H1 (cell line): ENCODE results near the gene OGDH. TPM values are rescaled to one million over a fixed set of nuclear protein-coding genes. Genes with fewer than 3 reads are reported as not detected.
A peak's percentile ranks its signal among the peaks of the same experiment; 100 is the strongest.

ENCODE experiments used
- CTCF ChIA-PET: fragments of 300-600 bp; sonication (Branson Sonifier 250); formaldehyde crosslinking; loops from one replicate; lab custom pipeline; 2021; ENCODE audit not compliant: partially characterized antibody; lab: Charles Lee
- POLR2A ChIA-PET: fragments of 300-600 bp; sonication (Branson Sonifier 250); formaldehyde crosslinking; loops from one replicate; lab custom pipeline; 2021; ENCODE audit warnings: inconsistent platforms; ENCODE audit not compliant: partially characterized antibody; lab: Charles Lee
- DNase-seq, 2 experiments: peaks; one replicate each; pipeline versions ENCODE4 v3.0.0 to v3.0.0-alpha.2; 2010 to 2022; ENCODE audit warnings: low spot score in 2 of 2, low read depth in 1 of 2, mixed read lengths in 1 of 2
- FAIRE-seq: peaks from 2 replicates; lab custom pipeline; 2011; peaks lifted over from hg19 to GRCh38; lab: Jason Lieb, UNC
- H2AFZ ChIP-seq: 2 replicates; pipeline ENCODE4 v1.8.1; 2012; ENCODE audit warnings: low read length, inconsistent platforms
- H2AK5ac ChIP-seq: 2 replicates; pipeline ENCODE4 v1.6.1; 2013; ENCODE audit warnings: low read depth, low read length
- H2BK120ac ChIP-seq: replicated peaks from 2 replicates; pipeline ENCODE3; 2013; ENCODE audit warnings: low read depth, low read length, inconsistent platforms
- H2BK12ac ChIP-seq: 2 replicates; pipeline ENCODE4 v1.6.1; 2013; ENCODE audit warnings: low read depth, low read length
- H2BK15ac ChIP-seq: 2 replicates; pipeline ENCODE4 v1.6.1; 2013; ENCODE audit warnings: low read length
- H2BK20ac ChIP-seq: 2 replicates; pipeline ENCODE4 v1.6.1; 2013; ENCODE audit warnings: low read length
- H2BK5ac ChIP-seq: 2 replicates; pipeline ENCODE4 v1.6.1; 2013; ENCODE audit warnings: low read depth, low read length
- H3K14ac ChIP-seq: 2 replicates; pipeline ENCODE4 v1.6.1; 2013; ENCODE audit warnings: inconsistent platforms; ENCODE audit not compliant: insufficient read length
- H3K18ac ChIP-seq: 2 replicates; pipeline ENCODE4 v1.6.1; 2013; ENCODE audit warnings: low read length; ENCODE audit errors: extremely low read depth
- H3K23ac ChIP-seq: 2 replicates; pipeline ENCODE4 v1.6.1; 2013; ENCODE audit warnings: inconsistent platforms; ENCODE audit not compliant: insufficient read length
- H3K23me2 ChIP-seq: 2 replicates; pipeline ENCODE4 v1.6.1; 2013; ENCODE audit warnings: low read depth, low read length
- H3K27ac ChIP-seq: 2 replicates; pipeline ENCODE4 v1.6.1; 2011; ENCODE audit warnings: low read depth, low read length, inconsistent platforms
- H3K27me3 ChIP-seq, 4 experiments: replicated peaks in 1 of 4; 1 replicate in 1 of 4; 2 replicates in 3 of 4; pipeline versions ENCODE4 v1.6.1 to v1.8.1; 2011 to 2013; ENCODE audit warnings: low read length in 3 of 4, mild to moderate bottlenecking in 3 of 4, inconsistent platforms in 2 of 4, mixed read lengths in 2 of 4, moderate library complexity in 1 of 4; ENCODE audit not compliant: control insufficient read depth in 3 of 4, insufficient read depth in 3 of 4; ENCODE audit errors: extremely low read depth in 1 of 4
- H3K36me3 ChIP-seq, 4 experiments: 2 replicates each; pipeline versions ENCODE4 v1.6.1 to v1.8.1; 2011 to 2013; ENCODE audit warnings: mild to moderate bottlenecking in 4 of 4, low read length in 3 of 4, moderate library complexity in 2 of 4, control low read depth in 1 of 4, inconsistent platforms in 1 of 4; ENCODE audit not compliant: insufficient read depth in 4 of 4, control insufficient read depth in 2 of 4
- H3K4ac ChIP-seq: replicated peaks from 2 replicates; pipeline ENCODE3; 2013; ENCODE audit warnings: low read length, low read depth, mixed read lengths, inconsistent platforms; ENCODE audit not compliant: insufficient read length
- H3K4me1 ChIP-seq, 4 experiments: replicated peaks in 1 of 4; 1 replicate in 1 of 4; 2 replicates in 3 of 4; pipeline versions ENCODE4 v1.6.1 to v1.8.1; 2011 to 2013; ENCODE audit warnings: low read length in 3 of 4, inconsistent platforms in 2 of 4, mixed read lengths in 1 of 4; ENCODE audit not compliant: insufficient read depth in 4 of 4, control insufficient read depth in 3 of 4
- H3K4me2 ChIP-seq, 2 experiments: 2 replicates each; pipeline versions ENCODE4 v1.6.1 to v1.8.1; 2011 to 2013; ENCODE audit warnings: low read depth in 2 of 2, low read length in 2 of 2, control low read depth in 1 of 2, inconsistent platforms in 1 of 2, mild to moderate bottlenecking in 1 of 2; ENCODE audit not compliant: insufficient read depth in 1 of 2
- H3K4me3 ChIP-seq, 4 experiments: fragments of 200-600, 300-600 bp in 1 of 4; sonication (generic), shearing (Covaris generic), sonication (Bioruptor Twin) in 1 of 4; 2 replicates each; pipeline versions ENCODE4 v1.5.1 to v1.8.1; 2011 to 2016; ENCODE audit warnings: low read length in 4 of 4, low read depth in 3 of 4, control low read depth in 2 of 4, inconsistent platforms in 2 of 4, mild to moderate bottlenecking in 2 of 4, mixed read lengths in 1 of 4, moderate library complexity in 1 of 4; ENCODE audit not compliant: insufficient read depth in 2 of 4; ENCODE audit errors: extremely low read depth in 1 of 4
- H3K56ac ChIP-seq: replicated peaks from 2 replicates; pipeline ENCODE3; 2013; ENCODE audit warnings: low read depth, mild to moderate bottlenecking, mixed read lengths, low read length, inconsistent platforms; ENCODE audit not compliant: insufficient read length
- H3K79me1 ChIP-seq: 2 replicates; pipeline ENCODE4 v1.6.1; 2013; ENCODE audit warnings: low read depth, low read length, control low read depth
- H3K79me2 ChIP-seq, 2 experiments: 2 replicates each; pipeline versions ENCODE4 v1.6.1 to v1.8.1; 2012 to 2013; ENCODE audit warnings: low read length in 2 of 2, mild to moderate bottlenecking in 2 of 2, inconsistent platforms in 1 of 2; ENCODE audit not compliant: insufficient read depth in 2 of 2, control insufficient read depth in 1 of 2
- H3K9ac ChIP-seq, 4 experiments: replicated peaks in 1 of 4; 1 replicate in 1 of 4; 2 replicates in 3 of 4; pipeline versions ENCODE4 v1.6.1 to v1.8.1; 2011 to 2013; ENCODE audit warnings: low read depth in 3 of 4, low read length in 3 of 4, control low read depth in 2 of 4, mild to moderate bottlenecking in 2 of 4, moderate library complexity in 2 of 4, inconsistent platforms in 1 of 4; ENCODE audit errors: extremely low read depth in 1 of 4
- H3K9me3 ChIP-seq, 2 experiments: 2 replicates each; pipeline versions ENCODE4 v1.6.1 to v1.8.1; 2012 to 2013; ENCODE audit warnings: mild to moderate bottlenecking in 2 of 2, moderate library complexity in 2 of 2, control low read depth in 1 of 2, inconsistent platforms in 1 of 2, low read depth in 1 of 2, low read length in 1 of 2, mixed read lengths in 1 of 2; ENCODE audit not compliant: insufficient read depth in 2 of 2
- H4K20me1 ChIP-seq, 2 experiments: replicated peaks in 1 of 2; 2 replicates each; pipeline versions ENCODE3 to v1.8.1; 2011 to 2013; ENCODE audit warnings: inconsistent platforms in 2 of 2, low read length in 2 of 2, mild to moderate bottlenecking in 1 of 2; ENCODE audit not compliant: insufficient read depth in 2 of 2, control insufficient read depth in 1 of 2
- H4K5ac ChIP-seq: 2 replicates; pipeline ENCODE4 v1.6.1; 2013; ENCODE audit warnings: low read length, low read depth, mixed read lengths, inconsistent platforms; ENCODE audit not compliant: insufficient read length
- H4K8ac ChIP-seq: 2 replicates; pipeline ENCODE4 v1.8.0; 2013; ENCODE audit warnings: mild to moderate bottlenecking, moderate library complexity, low read length, inconsistent platforms; ENCODE audit not compliant: insufficient read depth; ENCODE audit errors: extremely low read depth
- H4K91ac ChIP-seq: replicated peaks from 2 replicates; pipeline ENCODE3; 2013; ENCODE audit warnings: low read length, mixed read lengths, inconsistent platforms; ENCODE audit not compliant: insufficient read length
- POLR2A ChIP-seq, 2 experiments: IDR thresholded peaks; 1 replicate in 1 of 2; 2 replicates in 1 of 2; pipeline ENCODE4 v1.6.1; 2011; ENCODE audit warnings: low read depth in 2 of 2, low read length in 2 of 2, mild to moderate bottlenecking in 2 of 2; ENCODE audit errors: control extremely low read depth in 1 of 2
- SIRT6 ChIP-seq: IDR thresholded peaks from one replicate; pipeline ENCODE4 v1.7.1; 2012; ENCODE audit warnings: low read length, inconsistent platforms
- WGBS, 2 experiments: shearing (Covaris generic) in 1 of 2; methylation state at CpG; one replicate each; pipeline versions ENCODE4 v1.1.6 to v1.1.7; 2013 to 2015; ENCODE audit warnings: low lambda C conversion rate in 2 of 2, mixed read lengths in 2 of 2, inconsistent platforms in 1 of 2, low coverage in 1 of 2, missing lambda C conversion rate in 1 of 2; ENCODE audit not compliant: insufficient replicate concordance in 2 of 2, insufficient coverage in 1 of 2, insufficient read length in 1 of 2; ENCODE audit errors: extremely low coverage in 1 of 2, missing lambda C conversion rate in 1 of 2; 5-methylcytosine and 5-hydroxymethylcytosine counted together
- polyA plus RNA-seq, 7 experiments: library from polyadenylated mRNA; depleted of rRNA in 3 of 7; stranded (reverse) in 5 of 7; unstranded in 2 of 7; fragments of >200 nt in 5 of 7; fragments of 200-250 nt in 2 of 7; gene quantifications; 1 replicate in 5 of 7; 2 replicates in 1 of 7; 4 replicates in 1 of 7; pipeline versions ENCODE4 v1.2.1 to v1.2.3, GENCODE V29; 2011 to 2013; ENCODE audit warnings: missing spikeins in 2 of 7, mixed read lengths in 2 of 7
- total RNA-seq: library from RNA; stranded (reverse); fragmentation: NEBNext Ultra II Directional; extraction: Animal tissue kit (Norgen Biotek cat#: 25700); gene quantifications from 2 replicates; pipeline ENCODE4 v1.2.1, GENCODE V29; 2021

Gene OGDH
- total and polyA plus RNA-seq, 2 of the 8 experiments (the other 6 are each of a cell fraction or from before 2014, with no cell fraction given) = 71.6 to 91.6 TPM

- Histone ChIP-seq H3K27me3 (no peaks in the 10 kb centered on the region; a peak in 1 of 7 replicates), H3K36me3 (peaks cover 6 to 19% (median 14%) of the 10 kb centered on the region in 4 experiments; a peak in 7 of 8 replicates), H4K5ac (no peak overlapping the region), H2BK12ac (no peak overlapping the region), H3K56ac (no peak overlapping the region), H3K23ac (no peak overlapping the region), H3K4me3 (no peak overlapping the region), H2BK120ac (no peak overlapping the region), H4K8ac (no peak overlapping the region)
- no peak for DNase-seq
- WGBS, 2 experiments = 94% methylated on average over 7 of the region's 7 CpGs; no CpG with 5 or more reads in 1 of the 2 experiments
- TF ChIP-seq SIRT6 (no peak), POLR2A (IDR thresholded peaks at IDR 0.05; ENCODE audit: control extremely low read depth in 1 of 2, low read depth in 2 of 2, low read length in 2 of 2) (peak in 1 of 2 experiments; percentile 36; a peak in 1 of 3 replicates)
- TF ChIP-seq, all 59 proteins: peak for 1
- Histone ChIP-seq H2AFZ (no peak overlapping the region), H3K18ac (no peak overlapping the region), H2BK5ac (no peak overlapping the region), H4K20me1 (peaks cover 0 to 14% of the 10 kb centered on the region in 2 experiments), H3K79me2 (no peaks in the 10 kb centered on the region; a peak in 1 of 4 replicates), H2AK5ac (no peak overlapping the region), H4K91ac (no peak overlapping the region), H2BK20ac (no peak overlapping the region), H3K9me3 (no peaks in the 10 kb centered on the region), H3K79me1 (no peaks in the 10 kb centered on the region), H3K9ac (no peak overlapping the region), H2BK15ac (no peak overlapping the region), H3K4ac (no peak overlapping the region), H3K4me1 (no peaks in the 10 kb centered on the region; a peak in 1 of 7 replicates), H3K27ac (no peak overlapping the region), H3K14ac (no peak overlapping the region), H3K4me2 (no peak overlapping the region), H3K23me2 (no peaks in the 10 kb centered on the region)
- CTCF ChIA-PET = interaction anchor here (0.6 to 10.2 kb wide), 3 partner anchors 13 to 295 kb away, joined by 3 to 98 read pairs (median 4); partner anchors contain the start of gene NPC1L1
- FAIRE-seq = no peak
- POLR2A ChIA-PET = interaction anchor here (1.0 to 8.3 kb wide), 8 partner anchors 9 to 213 kb away, joined by 3 to 89 read pairs (median 4); partner anchors contain the start of genes DDX56 and NUDCD3
These were observed 44.3 kb upstream of the OGDH start for GRCh38 chr7:44561962-44562621.
